Sigmoid colon (tissue), 4 donors: ENCODE results near the gene KCNMB3.

Experiments
- EP300 ChIP-seq, 4 donors: sonication (generic); formaldehyde crosslinking; IDR thresholded peaks; one replicate each; pipeline ENCODE4 v1.6.1; 2017; ENCODE audit warnings: antibody characterized with exemption in 4 of 4
- TF ChIP-seq, protein P1 (sequence below), 4 experiments: fragments of 450-650 bp in 3 of 4; fragments of 200-600 bp in 1 of 4; IDR thresholded peaks; one replicate each; pipeline ENCODE4 v1.5.1; 2016 to 2019; ENCODE audit warnings: antibody characterized with exemption in 4 of 4, mild to moderate bottlenecking in 3 of 4, moderate library complexity in 2 of 4

DNA sequence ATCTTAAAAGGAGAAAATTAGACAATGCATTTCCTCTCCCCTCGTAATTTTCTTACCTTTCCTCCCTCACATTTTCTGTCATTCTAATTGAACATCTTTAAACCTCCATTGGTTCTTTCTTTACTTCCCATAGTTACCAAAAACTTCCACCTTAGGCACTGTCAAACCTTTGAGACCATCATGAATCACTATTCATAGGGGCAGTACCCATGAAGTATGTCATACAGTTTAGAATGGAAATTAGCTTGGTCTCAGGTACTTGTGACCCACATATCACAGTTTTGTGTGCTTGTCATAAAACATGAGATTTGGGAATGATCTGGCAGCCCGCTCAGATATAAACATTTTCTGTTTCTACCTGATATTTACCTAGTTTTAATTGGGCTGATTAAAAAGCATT, 50.1 kb downstream of the KCNMB3 start:
- TF ChIP-seq, protein P1, sequence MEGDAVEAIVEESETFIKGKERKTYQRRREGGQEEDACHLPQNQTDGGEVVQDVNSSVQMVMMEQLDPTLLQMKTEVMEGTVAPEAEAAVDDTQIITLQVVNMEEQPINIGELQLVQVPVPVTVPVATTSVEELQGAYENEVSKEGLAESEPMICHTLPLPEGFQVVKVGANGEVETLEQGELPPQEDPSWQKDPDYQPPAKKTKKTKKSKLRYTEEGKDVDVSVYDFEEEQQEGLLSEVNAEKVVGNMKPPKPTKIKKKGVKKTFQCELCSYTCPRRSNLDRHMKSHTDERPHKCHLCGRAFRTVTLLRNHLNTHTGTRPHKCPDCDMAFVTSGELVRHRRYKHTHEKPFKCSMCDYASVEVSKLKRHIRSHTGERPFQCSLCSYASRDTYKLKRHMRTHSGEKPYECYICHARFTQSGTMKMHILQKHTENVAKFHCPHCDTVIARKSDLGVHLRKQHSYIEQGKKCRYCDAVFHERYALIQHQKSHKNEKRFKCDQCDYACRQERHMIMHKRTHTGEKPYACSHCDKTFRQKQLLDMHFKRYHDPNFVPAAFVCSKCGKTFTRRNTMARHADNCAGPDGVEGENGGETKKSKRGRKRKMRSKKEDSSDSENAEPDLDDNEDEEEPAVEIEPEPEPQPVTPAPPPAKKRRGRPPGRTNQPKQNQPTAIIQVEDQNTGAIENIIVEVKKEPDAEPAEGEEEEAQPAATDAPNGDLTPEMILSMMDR (IDR thresholded peaks at IDR 0.05), result no peak
- no peak for TF ChIP-seq EP300 (IDR thresholded peaks at IDR 0.05)
